Measurements from ENCODE around the gene TPM1. TPM values are rescaled to one million over a fixed set of nuclear protein-coding genes. Genes with fewer than 3 reads are reported as not detected.

TPM1 gene
- total and polyA plus RNA-seq, 2 of the 4 experiments (the other 2 are of a cell fraction), result 661 to 1,623 TPM

- Histone ChIP-seq H3K4me2 (ENCODE audit: low read depth, low read length) (peak overlapping the region; percentile 85), H2BK15ac (ENCODE audit: low read depth, low read length) (0 out of 3 replicates have a peak overlapping the region, but pooled peaks have one; percentile 17), H3K9me3 (ENCODE audit: control insufficient read depth, insufficient read depth, low read length) (no peaks in the 10 kb centered on the region), H3K79me1 (ENCODE audit: low read depth in 1 of 2, low read length in 2 of 2) (peaks cover 4 to 36% of the 10 kb centered on the region in 2 experiments; a peak in 3 of 4 replicates), H3K27ac (ENCODE audit: insufficient read depth, low read length) (peak overlapping the region; percentile 87), H4K91ac (ENCODE audit: insufficient read depth, low read depth, low read length) (peak overlapping the region; percentile 81), H3K36me3 (ENCODE audit: control insufficient read depth, insufficient read depth, low read length) (peaks cover 34% of the 10 kb centered on the region), H3K9me1 (ENCODE audit: insufficient read depth, low read length) (no peaks in the 10 kb centered on the region; the same call in 1 of the 2 replicates), H3K18ac (ENCODE audit: low read depth, low read length) (peak overlapping the region; percentile 86), H2BK120ac (ENCODE audit: low read depth, low read length) (peak overlapping the region; percentile 16), H2BK5ac (ENCODE audit: low read depth, low read length, poor library complexity, severe bottlenecking) (peak overlapping the region; percentile 82), H2BK20ac (ENCODE audit: low read depth, low read length) (peak overlapping the region; percentile 11; the same call in 1 of the 2 replicates), H3K4ac (ENCODE audit: low read depth, low read length) (peak overlapping the region; percentile 95), H3K9ac (ENCODE audit: low read depth, low read length) (peak overlapping the region; percentile 96), H3K56ac (ENCODE audit: extremely low read depth, insufficient read depth, low read length) (peak overlapping the region; percentile 93), H3K23ac (ENCODE audit: low read depth, low read length) (peak overlapping the region; percentile 100), H3K4me1 (ENCODE audit: control insufficient read depth, insufficient read depth, low read length) (peaks cover 14% of the 10 kb centered on the region), H4K20me1 (ENCODE audit: insufficient read depth, low read length) (peaks cover 58% of the 10 kb centered on the region), H3K27me3 (ENCODE audit: control insufficient read depth, insufficient read depth, low read length) (no peaks in the 10 kb centered on the region), H4K8ac (ENCODE audit: low read depth in 2 of 2, low read length in 2 of 2) (peak overlapping the region; percentile 45 to 92; a peak in 3 of 4 replicates), H2AK5ac (ENCODE audit: low read depth, low read length) (peak overlapping the region; percentile 49), H3K4me3 (ENCODE audit: insufficient read depth, low read depth, low read length) (peak overlapping the region; percentile 84), H3K14ac (replicated peaks; ENCODE audit: low read depth, low read length) (peak overlapping the region; percentile 100), H2AFZ (replicated peaks; ENCODE audit: low read length, poor library complexity) (peak overlapping the region; percentile 44), H4K5ac (ENCODE audit: low read depth, low read length) (peak overlapping the region; percentile 47; the same call in 1 of the 2 replicates), H2AK9ac (replicated peaks; ENCODE audit: low read depth, low read length, poor library complexity) (peak overlapping the region; percentile 86)
- WGBS, 2 experiments (ENCODE audit: extremely low coverage in 2 of 2, insufficient read length in 1 of 2), result 20% methylated on average over 1 of the region's 7 CpGs; no CpG with 5 or more reads in 1 of the 2 experiments
- TSS peak; percentile 83 for BruUV-seq (replicated peaks)
- ChIA-PET CTCF (no interaction called here), POLR2A (ENCODE audit: unreplicated experiment) (interaction anchor here (0.6 to 1.6 kb wide), 14 partner anchors 9 to 652 kb away, joined by 3 to 10 read pairs (median 4); no protein-coding TSS in a partner anchor)
- dilution Hi-C loops (cut with HindIII; ENCODE audit: low sequenced_read_pairs, unreplicated experiment) (no loop called here), intact Hi-C loops (cut with micrococcal nuclease) (loop anchor here (1.0 kb wide), 1 partner anchor 262 kb away; no protein-coding TSS in a partner anchor), in situ Hi-C loops (cut with MboI; ENCODE audit: low sequenced_read_pairs) (loop anchor here (10.0 kb wide), 1 partner anchor 149 kb away; no protein-coding TSS in a partner anchor)
- TF ChIP-seq RCOR1 (IDR thresholded peaks at IDR 0.05; ENCODE audit: insufficient replicate concordance, low read length) (no peak), BHLHE40 (IDR thresholded peaks at IDR 0.05; ENCODE audit: low read depth, low read length) (no peak), SMC3 (IDR thresholded peaks at IDR 0.05; ENCODE audit: low read depth, low read length) (no peak), ELK1 (IDR thresholded peaks at IDR 0.05; ENCODE audit: borderline replicate concordance, low read depth, low read length) (no peak)
- ATAC-seq (ENCODE audit: low read depth), result no peak
- DNase-seq, result no peak
These were observed 1.6 kb downstream of the TPM1 start for GRCh38 chr15:63044077-63044644.
